ENCODE data around the gene PRKAG2.
A peak's percentile ranks its signal among the peaks of the same experiment; 100 is the strongest.
"Not testable (repeated sequence)": the region's sequence is repeated elsewhere in the genome, so short reads cannot be mapped to it uniquely, and the experiment has no call there.

The PRKAG2 gene

GRCh38 chr7:151883857-151884256 lies 6.9 kb upstream of the PRKAG2 start:
- DNase-seq: no peak

GRCh38 chr7:151882734-151883133 lies 5.8 kb upstream of the PRKAG2 start:
- no peak for DNase-seq

- DNase-seq: no peak
Measured at GRCh38 chr7:151880688-151881087, 3.8 kb upstream of the PRKAG2 start.

- no peak for DNase-seq
Measured at GRCh38 chr7:151877911-151878835, 1.3 kb upstream of the PRKAG2 start.

GRCh38 chr7:151875942-151876898 lies 695 bp downstream of the PRKAG2 start:
- peak; percentile 73 to 78 for DNase-seq

- not testable (repeated sequence) for DNase-seq
Measured at GRCh38 chr7:151874479-151874878, 2.4 kb downstream of the PRKAG2 start.

- no peak for DNase-seq
Measured at GRCh38 chr7:151873402-151873965, 3.4 kb downstream of the PRKAG2 start.

GRCh38 chr7:151872531-151873401 lies 4.1 kb downstream of the PRKAG2 start:
- no peak for DNase-seq

GRCh38 chr7:151871904-151872303 lies 5.0 kb downstream of the PRKAG2 start:
- DNase-seq: no peak

- DNase-seq: no peak
Measured at GRCh38 chr7:151871189-151871735, 5.7 kb downstream of the PRKAG2 start.

GRCh38 chr7:151869968-151870918 lies 6.7 kb downstream of the PRKAG2 start:
- no peak for DNase-seq

GRCh38 chr7:151869455-151869854 lies 7.5 kb downstream of the PRKAG2 start:
- DNase-seq: no peak

- DNase-seq: no peak
Measured at GRCh38 chr7:151869109-151869428, 7.8 kb downstream of the PRKAG2 start.

- DNase-seq: no peak
Measured at GRCh38 chr7:151868396-151869108, 8.4 kb downstream of the PRKAG2 start.

GRCh38 chr7:151867912-151868311 lies 9.0 kb downstream of the PRKAG2 start:
- no peak for DNase-seq

GRCh38 chr7:151866761-151867655 lies 9.9 kb downstream of the PRKAG2 start:
- no peak for DNase-seq

- no peak for DNase-seq
Measured at GRCh38 chr7:151866028-151866427, 10.9 kb downstream of the PRKAG2 start.

- DNase-seq: no peak
Measured at GRCh38 chr7:151865070-151865670, 11.7 kb downstream of the PRKAG2 start.

- no peak for DNase-seq
Measured at GRCh38 chr7:151864561-151864960, 12.4 kb downstream of the PRKAG2 start.
